A673 (cell line): ENCODE results near the gene STRBP. TPM values are rescaled to one million over a fixed set of nuclear protein-coding genes. Genes with fewer than 3 reads are reported as not detected.

Source experiments
- BruUV-seq: library from RNA; stranded (reverse); fragments of 400-500 nt; replicated peaks from 2 replicates; lab custom pipeline; 2021; lab: Mats Ljungman, UMichigan
- CTCF ChIA-PET: fragments of 300-600 bp; sonication (Branson Sonifier 250); formaldehyde crosslinking; loops from one replicate; lab custom pipeline; 2022; ENCODE audit warnings: antibody characterized with exemption; lab: Charles Lee
- POLR2A ChIA-PET: fragments of 300-600 bp; sonication (Branson Sonifier 250); formaldehyde crosslinking; loops from one replicate; lab custom pipeline; 2022; ENCODE audit warnings: antibody characterized with exemption; ENCODE audit not compliant: low non-redundant PET; lab: Charles Lee
- DNase-seq: peaks from one replicate; pipeline ENCODE4 v3.0.0-alpha.2; 2015; ENCODE audit warnings: low spot score
- H3K27ac ChIP-seq: fragments of 200-600 bp; sonication (generic); 2 replicates; pipeline ENCODE4 v1.5.1; 2016; ENCODE audit warnings: mixed run types, low read depth, mild to moderate bottlenecking, mixed read lengths, antibody characterized with exemption, low read length; ENCODE audit not compliant: poor library complexity, severe bottlenecking
- H3K27me3 ChIP-seq: fragments of 200-600 bp; sonication (generic); replicated peaks from 2 replicates; pipeline ENCODE4 v1.6.1; 2017; ENCODE audit warnings: mixed run types, low read depth, mild to moderate bottlenecking, mixed read lengths, antibody characterized with exemption, low read length; ENCODE audit not compliant: insufficient read depth, poor library complexity
- H3K36me3 ChIP-seq: fragments of 200-600 bp; sonication (generic); 2 replicates; pipeline ENCODE4 v1.6.1; 2016; ENCODE audit warnings: mixed run types, mild to moderate bottlenecking, mixed read lengths, antibody characterized with exemption, low read length; ENCODE audit not compliant: insufficient read depth, poor library complexity, severe bottlenecking
- H3K4me1 ChIP-seq: fragments of 200-600 bp; sonication (generic); 2 replicates; pipeline ENCODE4 v1.6.1; 2017; ENCODE audit warnings: mixed run types, mild to moderate bottlenecking, mixed read lengths, antibody characterized with exemption, low read length; ENCODE audit not compliant: insufficient read depth, poor library complexity, severe bottlenecking
- H3K4me3 ChIP-seq: fragments of 200-600 bp; sonication (generic); 2 replicates; pipeline ENCODE4 v1.5.1; 2016; ENCODE audit warnings: low read depth, mixed run types, mild to moderate bottlenecking, mixed read lengths, low read length; ENCODE audit not compliant: poor library complexity, severe bottlenecking
- H3K9me3 ChIP-seq: fragments of 200-600 bp; sonication (generic); 2 replicates; pipeline ENCODE4 v1.6.1; 2016; ENCODE audit warnings: mixed run types, low read depth, mild to moderate bottlenecking, mixed read lengths, antibody characterized with exemption, low read length; ENCODE audit not compliant: poor library complexity, severe bottlenecking
- EZH2 ChIP-seq: fragments of 200-600 bp; sonication (generic); IDR thresholded peaks from 2 replicates; pipeline ENCODE4 v1.6.1; 2017; ENCODE audit warnings: borderline replicate concordance, low read depth, mild to moderate bottlenecking, mixed read lengths, antibody characterized with exemption, low read length; ENCODE audit not compliant: poor library complexity, severe bottlenecking
- intact Hi-C: fragments of 100-400 bp; cut with micrococcal nuclease; formaldehyde crosslinking; loops from one replicate; pipeline ENCODE4 v1.10.0; 2022; ENCODE audit not compliant: unreplicated experiment
- total RNA-seq: library from RNA; stranded (reverse); gene quantifications from 2 replicates; pipeline ENCODE4 v1.2.3, GENCODE V29; 2021
- TF ChIP-seq, protein P1 (sequence below): fragments of 300-800, 200-600 bp; sonication (generic); conservative IDR thresholded peaks from 2 replicates; pipeline ENCODE4 v1.5.1; 2017; ENCODE audit warnings: low read depth, mild to moderate bottlenecking, antibody characterized with exemption, low read length, moderate library complexity, mixed read lengths

Gene STRBP
- total RNA-seq, 1 experiment from 2014 or later = 79.4 TPM

GRCh38 chr9:123310551-123311249, 42.3 kb upstream of the STRBP start:
- peak overlapping the region; percentile 12 for H3K4me3 ChIP-seq
- ChIA-PET POLR2A (no interaction called here), CTCF (interaction anchor here (0.6 kb wide), 1 partner anchor 237 kb away, joined by 3 read pairs; no protein-coding TSS in a partner anchor)
- H3K27ac ChIP-seq = peak overlapping the region; percentile 98
- no peaks in the 10 kb centered on the region for H3K9me3 ChIP-seq
- DNase-seq = peak; percentile 57
- BruUV-seq = TSS peak; percentile 91
- intact Hi-C loops = no loop called here
- no peak for TF ChIP-seq EZH2
- TF ChIP-seq, protein P1, sequence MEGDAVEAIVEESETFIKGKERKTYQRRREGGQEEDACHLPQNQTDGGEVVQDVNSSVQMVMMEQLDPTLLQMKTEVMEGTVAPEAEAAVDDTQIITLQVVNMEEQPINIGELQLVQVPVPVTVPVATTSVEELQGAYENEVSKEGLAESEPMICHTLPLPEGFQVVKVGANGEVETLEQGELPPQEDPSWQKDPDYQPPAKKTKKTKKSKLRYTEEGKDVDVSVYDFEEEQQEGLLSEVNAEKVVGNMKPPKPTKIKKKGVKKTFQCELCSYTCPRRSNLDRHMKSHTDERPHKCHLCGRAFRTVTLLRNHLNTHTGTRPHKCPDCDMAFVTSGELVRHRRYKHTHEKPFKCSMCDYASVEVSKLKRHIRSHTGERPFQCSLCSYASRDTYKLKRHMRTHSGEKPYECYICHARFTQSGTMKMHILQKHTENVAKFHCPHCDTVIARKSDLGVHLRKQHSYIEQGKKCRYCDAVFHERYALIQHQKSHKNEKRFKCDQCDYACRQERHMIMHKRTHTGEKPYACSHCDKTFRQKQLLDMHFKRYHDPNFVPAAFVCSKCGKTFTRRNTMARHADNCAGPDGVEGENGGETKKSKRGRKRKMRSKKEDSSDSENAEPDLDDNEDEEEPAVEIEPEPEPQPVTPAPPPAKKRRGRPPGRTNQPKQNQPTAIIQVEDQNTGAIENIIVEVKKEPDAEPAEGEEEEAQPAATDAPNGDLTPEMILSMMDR = no peak
- H3K4me1 ChIP-seq = peaks cover 66% of the 10 kb centered on the region
- H3K27me3 ChIP-seq = no peaks in the 10 kb centered on the region
- H3K36me3 ChIP-seq = no peaks in the 10 kb centered on the region

- intact Hi-C loops = no loop called here
- no peaks in the 10 kb centered on the region for H3K27me3 ChIP-seq
- no peaks in the 10 kb centered on the region for H3K9me3 ChIP-seq
- H3K27ac ChIP-seq = peak overlapping the region; percentile 98
- ChIA-PET POLR2A (no interaction called here), CTCF (no interaction called here)
- DNase-seq = peak; percentile 38
- peaks cover 77% of the 10 kb centered on the region for H3K4me1 ChIP-seq
- H3K36me3 ChIP-seq = no peaks in the 10 kb centered on the region
- H3K4me3 ChIP-seq = no peak overlapping the region
- BruUV-seq = no TSS peak
- TF ChIP-seq EZH2 = no peak
- TF ChIP-seq, protein P1 = no peak
Observed at GRCh38 chr9:123309611-123310010, 41.2 kb upstream of the STRBP start.

DNA sequence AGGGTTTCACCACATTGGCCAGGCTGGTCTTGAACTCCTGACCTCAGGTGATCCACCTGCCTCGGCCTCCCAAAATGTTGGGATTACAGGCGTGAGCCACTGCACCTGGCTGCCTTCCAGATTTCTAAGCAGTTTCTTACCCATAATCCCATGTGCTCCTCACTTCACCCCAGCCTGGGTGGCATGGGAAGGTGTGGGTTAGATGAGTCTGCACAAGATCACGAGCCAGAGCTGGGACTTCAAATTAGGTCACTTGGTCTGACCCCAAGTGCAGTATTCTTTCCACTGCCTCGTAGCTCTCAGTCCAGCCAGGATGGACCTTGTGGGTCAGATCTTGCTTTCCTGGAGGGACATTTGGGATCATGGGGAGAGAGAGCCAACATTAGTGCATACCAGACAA, 37.5 kb upstream of the STRBP start:
- POLR2A ChIA-PET = no interaction called here
- CTCF ChIA-PET = no interaction called here
- Histone ChIP-seq H3K27ac (peak overlapping the region; percentile 13), H3K9me3 (no peaks in the 10 kb centered on the region), H3K4me1 (peaks cover 58% of the 10 kb centered on the region), H3K36me3 (no peaks in the 10 kb centered on the region), H3K4me3 (no peak overlapping the region), H3K27me3 (no peaks in the 10 kb centered on the region)
- intact Hi-C loops = no loop called here
- no peak for TF ChIP-seq EZH2
- DNase-seq = no peak
- no TSS peak for BruUV-seq

DNA sequence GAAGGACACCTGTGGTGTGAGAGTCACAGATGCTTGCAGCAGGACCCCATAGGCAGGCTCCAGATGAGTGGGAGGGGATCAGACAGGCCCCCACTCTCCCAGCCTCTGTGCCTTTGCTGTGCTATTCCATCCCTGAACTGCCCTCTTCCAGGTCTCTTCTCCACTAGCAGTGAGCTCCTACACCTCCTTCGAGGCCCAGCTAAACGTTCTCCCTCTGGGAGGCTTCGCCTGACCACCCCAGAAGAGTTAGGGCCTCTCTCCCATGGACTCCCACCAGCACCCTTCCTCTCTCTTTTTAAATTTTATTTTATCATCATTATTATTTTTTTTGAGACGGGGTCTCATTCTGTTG, 35.9 kb upstream of the STRBP start:
- no TSS peak for BruUV-seq
- intact Hi-C loops = no loop called here
- no peak for DNase-seq
- H3K4me1 ChIP-seq = peaks cover 46% of the 10 kb centered on the region
- H3K9me3 ChIP-seq = no peaks in the 10 kb centered on the region
- ChIA-PET POLR2A (interaction anchor here (0.7 kb wide), 1 partner anchor 66 kb away, joined by 4 read pairs; no protein-coding TSS in a partner anchor), CTCF (no interaction called here)
- TF ChIP-seq EZH2 = no peak
- TF ChIP-seq, protein P1 = no peak
- no peaks in the 10 kb centered on the region for H3K27me3 ChIP-seq
- no peaks in the 10 kb centered on the region for H3K36me3 ChIP-seq
- peak overlapping the region; percentile 33 for H3K27ac ChIP-seq
- no peak overlapping the region for H3K4me3 ChIP-seq
